ENCODE data around the gene DDX27.

The DDX27 gene

DNA sequence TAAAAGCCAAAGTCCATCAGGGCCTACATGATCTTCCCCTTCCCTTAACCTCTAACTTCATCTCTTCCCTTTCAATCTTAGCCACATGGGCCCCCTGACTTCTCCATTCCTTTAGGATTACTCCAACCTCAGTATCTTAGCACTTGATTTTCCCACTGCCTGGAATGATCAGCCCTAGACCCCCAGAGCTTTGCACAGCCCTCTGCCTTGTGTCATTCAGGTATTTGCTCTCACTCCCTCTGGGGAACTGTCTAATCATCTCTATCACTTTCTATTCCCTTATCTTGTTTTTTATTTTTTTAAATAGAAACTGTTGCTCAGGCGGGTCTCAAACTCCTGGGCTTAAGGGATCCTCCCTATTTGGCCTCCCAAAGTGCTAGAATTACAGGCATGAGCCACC, 72.0 kb downstream of the DDX27 start:
- no peak for DNase-seq (ENCODE audit: low read depth in 2 of 2)

DNA sequence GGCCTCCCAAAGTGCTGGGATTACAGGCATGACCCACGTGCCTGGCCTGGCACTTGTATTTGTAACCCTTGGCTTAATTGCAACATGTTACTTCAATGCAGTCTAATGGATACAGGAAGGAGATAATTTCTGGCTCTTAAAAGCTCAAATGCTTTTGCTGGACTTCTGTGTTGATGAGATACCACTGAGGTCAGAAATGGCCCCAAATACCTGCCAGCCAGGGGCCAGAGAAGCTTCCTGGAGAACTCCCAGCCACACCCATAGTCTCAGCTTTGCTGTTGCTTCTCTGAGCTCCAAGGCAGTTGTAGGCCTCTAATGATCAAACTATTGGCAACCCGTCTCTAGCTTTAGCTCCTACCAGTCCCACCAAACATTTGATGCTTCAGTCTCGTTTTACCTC, 72.8 kb downstream of the DDX27 start:
- no peak for DNase-seq (ENCODE audit: low read depth in 2 of 2)

DNA sequence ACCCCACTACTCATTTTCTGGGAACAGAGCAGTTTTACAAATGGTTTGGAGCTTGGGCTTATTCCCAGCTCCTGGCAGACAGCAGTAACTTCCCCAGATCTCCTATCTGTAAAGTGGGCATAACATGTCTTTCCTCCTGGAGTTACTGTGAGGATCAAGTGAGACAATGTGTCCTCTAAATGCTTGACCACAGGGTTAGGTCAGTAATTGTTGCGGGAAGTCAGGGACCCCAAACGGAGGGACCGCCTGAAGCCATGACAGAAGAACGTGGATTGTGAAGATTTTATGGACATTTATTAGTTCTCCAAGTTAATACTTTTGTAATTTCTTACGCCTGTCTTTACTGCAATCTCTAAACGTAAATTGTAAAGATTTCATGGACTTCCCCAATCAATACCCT, 73.9 kb downstream of the DDX27 start:
- no peak for DNase-seq (ENCODE audit: low read depth in 2 of 2)
